Osteocyte (in vitro differentiated cells): ENCODE data around the gene E2F1. TPM values are rescaled to one million over a fixed set of nuclear protein-coding genes. Genes with fewer than 3 reads are reported as not detected.
A peak's percentile ranks its signal among the peaks of the same experiment; 100 is the strongest.

ENCODE experiments used
- DNase-seq: peaks from one replicate; pipeline ENCODE4 v3.0.0; 2021; ENCODE audit warnings: mixed read lengths; ENCODE audit not compliant: unreplicated experiment; ENCODE audit errors: extremely low spot score
- H3K27ac Mint-ChIP-seq: one replicate; pipeline ENCODE4 v1.8.0; 2021; ENCODE audit warnings: mild to moderate bottlenecking, mixed read lengths; ENCODE audit not compliant: unreplicated experiment
- H3K27me3 Mint-ChIP-seq: one replicate; pipeline ENCODE4 v1.8.0; 2021; ENCODE audit warnings: mixed read lengths; ENCODE audit not compliant: unreplicated experiment
- H3K36me3 Mint-ChIP-seq: one replicate; pipeline ENCODE4 v1.8.0; 2021; ENCODE audit warnings: mixed read lengths; ENCODE audit not compliant: unreplicated experiment
- H3K4me1 Mint-ChIP-seq: one replicate; pipeline ENCODE4 v1.8.0; 2021; ENCODE audit warnings: mixed read lengths; ENCODE audit not compliant: unreplicated experiment
- H3K4me3 Mint-ChIP-seq: one replicate; pipeline ENCODE4 v1.8.0; 2021; ENCODE audit warnings: mild to moderate bottlenecking, moderate library complexity, mixed read lengths; ENCODE audit not compliant: unreplicated experiment
- H3K9me3 Mint-ChIP-seq: one replicate; pipeline ENCODE4 v1.8.0; 2021; ENCODE audit warnings: mixed read lengths; ENCODE audit not compliant: unreplicated experiment
- total RNA-seq: library from RNA; stranded (reverse); gene quantifications from 2 replicates; pipeline ENCODE4 v1.2.1, GENCODE V29; 2021
- TF ChIP-seq, protein P1 (sequence below): fragments of 200-600 bp; sonication (generic); IDR thresholded peaks from 2 replicates; pipeline ENCODE4 v1.5.0; 2021; ENCODE audit warnings: antibody characterized with exemption, mild to moderate bottlenecking, moderate library complexity

E2F1 gene
- total RNA-seq, 1 donor from 2014 or later: 6.3 TPM

DNA sequence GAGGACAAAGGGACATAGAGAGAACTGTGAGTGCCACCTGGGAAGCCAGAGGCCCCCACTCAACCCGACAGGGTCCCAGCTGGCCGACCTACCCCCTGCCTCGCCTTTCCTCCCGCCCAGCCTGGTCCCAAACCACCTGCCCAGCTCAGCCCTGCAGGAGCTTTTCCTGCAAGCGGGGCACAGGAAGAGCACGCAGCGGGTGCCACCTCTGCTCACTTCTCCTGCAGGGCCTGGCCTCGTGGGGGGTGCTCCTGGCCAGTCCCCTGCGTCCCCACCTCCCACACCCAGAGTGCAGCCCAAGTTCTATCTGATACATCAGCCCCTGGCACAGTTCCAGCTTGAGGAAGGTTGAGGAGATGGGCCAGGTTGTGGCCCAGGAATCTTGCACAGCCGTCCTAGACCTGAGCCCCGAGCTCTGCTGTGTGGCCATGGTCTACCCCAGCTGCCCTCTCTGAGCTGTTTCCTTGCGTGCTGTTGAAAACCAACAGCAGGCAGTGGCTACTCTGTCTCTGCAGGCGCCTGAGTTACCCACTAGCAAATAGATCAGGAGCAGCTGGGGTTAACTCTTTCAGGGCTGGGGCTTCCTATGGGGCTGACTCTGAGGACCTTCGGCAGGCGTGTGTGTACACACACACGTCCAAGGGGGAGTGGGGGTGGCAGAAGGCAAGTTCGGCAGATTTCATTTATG is 13.6 kb downstream of the E2F1 start:
- H3K9me3 Mint-ChIP-seq: no peaks in the 10 kb centered on the region
- TF ChIP-seq, protein P1, sequence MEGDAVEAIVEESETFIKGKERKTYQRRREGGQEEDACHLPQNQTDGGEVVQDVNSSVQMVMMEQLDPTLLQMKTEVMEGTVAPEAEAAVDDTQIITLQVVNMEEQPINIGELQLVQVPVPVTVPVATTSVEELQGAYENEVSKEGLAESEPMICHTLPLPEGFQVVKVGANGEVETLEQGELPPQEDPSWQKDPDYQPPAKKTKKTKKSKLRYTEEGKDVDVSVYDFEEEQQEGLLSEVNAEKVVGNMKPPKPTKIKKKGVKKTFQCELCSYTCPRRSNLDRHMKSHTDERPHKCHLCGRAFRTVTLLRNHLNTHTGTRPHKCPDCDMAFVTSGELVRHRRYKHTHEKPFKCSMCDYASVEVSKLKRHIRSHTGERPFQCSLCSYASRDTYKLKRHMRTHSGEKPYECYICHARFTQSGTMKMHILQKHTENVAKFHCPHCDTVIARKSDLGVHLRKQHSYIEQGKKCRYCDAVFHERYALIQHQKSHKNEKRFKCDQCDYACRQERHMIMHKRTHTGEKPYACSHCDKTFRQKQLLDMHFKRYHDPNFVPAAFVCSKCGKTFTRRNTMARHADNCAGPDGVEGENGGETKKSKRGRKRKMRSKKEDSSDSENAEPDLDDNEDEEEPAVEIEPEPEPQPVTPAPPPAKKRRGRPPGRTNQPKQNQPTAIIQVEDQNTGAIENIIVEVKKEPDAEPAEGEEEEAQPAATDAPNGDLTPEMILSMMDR: no peak
- DNase-seq: no peak
- H3K27ac Mint-ChIP-seq: peak overlapping the region; percentile 71
- peaks cover 34% of the 10 kb centered on the region for H3K4me1 Mint-ChIP-seq
- no peaks in the 10 kb centered on the region for H3K36me3 Mint-ChIP-seq
- H3K27me3 Mint-ChIP-seq: no peaks in the 10 kb centered on the region
- H3K4me3 Mint-ChIP-seq: peak overlapping the region; percentile 86

DNA sequence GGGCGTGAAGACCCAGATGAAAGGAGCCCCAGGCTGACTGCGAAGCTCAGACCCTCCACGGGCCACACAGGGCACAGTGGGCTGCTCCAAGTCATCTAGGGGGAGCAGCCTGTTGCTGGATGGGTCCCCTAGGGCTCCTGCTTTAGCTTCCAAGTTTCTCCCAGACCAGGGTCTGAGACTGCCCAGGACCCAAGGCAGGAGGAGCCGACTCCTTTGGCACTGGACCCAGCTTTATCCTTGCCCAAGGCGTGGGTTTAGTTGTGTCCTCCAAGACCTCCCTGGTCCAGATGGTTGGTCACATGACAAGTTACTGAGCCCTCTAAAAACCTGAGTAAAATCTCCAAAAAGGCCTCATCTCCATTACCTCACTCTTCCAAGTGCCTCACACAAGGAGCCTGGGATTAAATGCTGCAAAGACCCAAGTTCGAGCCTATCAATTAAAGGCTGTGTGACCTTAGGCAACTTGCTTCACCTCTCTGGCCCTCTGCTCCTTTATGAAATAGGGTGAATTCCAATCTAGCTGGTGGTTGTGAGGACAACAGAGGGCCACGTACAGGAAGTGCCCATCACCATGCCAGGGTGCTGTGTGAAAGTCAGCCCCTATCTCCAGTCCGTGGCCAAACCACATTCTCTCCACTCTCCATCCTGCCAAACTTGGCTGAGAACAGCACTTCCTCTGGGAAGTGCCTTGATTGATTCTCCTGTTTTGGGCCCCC is 14.5 kb downstream of the E2F1 start:
- no peaks in the 10 kb centered on the region for H3K27me3 Mint-ChIP-seq
- no peak for DNase-seq
- H3K9me3 Mint-ChIP-seq: no peaks in the 10 kb centered on the region
- peak overlapping the region; percentile 13 for H3K27ac Mint-ChIP-seq
- TF ChIP-seq, protein P1: no peak
- H3K4me1 Mint-ChIP-seq: peaks cover 34% of the 10 kb centered on the region
- H3K4me3 Mint-ChIP-seq: no peak overlapping the region
- H3K36me3 Mint-ChIP-seq: no peaks in the 10 kb centered on the region

DNA sequence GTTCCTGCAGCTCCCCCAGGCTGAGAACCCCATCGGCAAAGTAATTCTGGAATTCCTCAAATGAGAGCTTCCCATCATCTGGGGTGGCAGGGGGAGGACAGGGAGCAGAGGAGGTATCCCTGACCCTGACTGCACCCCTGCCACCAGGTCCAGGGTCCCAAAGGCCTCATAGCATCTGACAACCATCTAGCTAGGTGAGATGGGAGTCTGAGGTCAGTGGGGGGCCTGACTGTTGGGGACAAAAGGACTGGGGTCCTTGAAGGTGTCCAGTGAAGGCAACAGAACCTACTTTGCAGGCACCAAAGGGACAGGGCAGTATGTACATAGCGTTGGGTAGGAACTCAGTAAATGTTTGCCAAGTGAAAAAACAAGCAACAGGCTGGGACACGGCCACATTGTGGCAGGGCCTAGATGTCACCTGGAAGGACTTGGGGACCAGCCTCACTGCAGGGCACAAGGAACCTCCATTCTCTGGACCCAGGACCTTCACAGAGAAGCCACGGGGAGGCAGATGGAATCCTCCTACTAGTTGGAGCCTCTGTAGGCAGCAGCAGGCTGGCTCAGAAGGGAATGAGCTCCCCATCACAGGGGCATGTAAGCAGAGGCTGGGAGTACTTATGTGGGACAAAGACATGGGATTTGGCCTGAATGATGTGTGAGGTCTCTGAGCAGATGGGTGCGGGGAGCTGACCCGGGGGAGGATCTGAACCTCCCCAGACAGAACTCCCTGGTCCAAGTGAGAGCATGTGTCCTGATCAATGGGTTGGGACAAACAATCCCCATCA is 15.3 kb downstream of the E2F1 start:
- Mint-ChIP-seq H3K9me3 (no peaks in the 10 kb centered on the region), H3K4me1 (peaks cover 39% of the 10 kb centered on the region), H3K36me3 (no peaks in the 10 kb centered on the region), H3K27ac (no peak overlapping the region), H3K27me3 (no peaks in the 10 kb centered on the region), H3K4me3 (no peak overlapping the region)
- DNase-seq: no peak
- TF ChIP-seq, protein P1: no peak

DNA sequence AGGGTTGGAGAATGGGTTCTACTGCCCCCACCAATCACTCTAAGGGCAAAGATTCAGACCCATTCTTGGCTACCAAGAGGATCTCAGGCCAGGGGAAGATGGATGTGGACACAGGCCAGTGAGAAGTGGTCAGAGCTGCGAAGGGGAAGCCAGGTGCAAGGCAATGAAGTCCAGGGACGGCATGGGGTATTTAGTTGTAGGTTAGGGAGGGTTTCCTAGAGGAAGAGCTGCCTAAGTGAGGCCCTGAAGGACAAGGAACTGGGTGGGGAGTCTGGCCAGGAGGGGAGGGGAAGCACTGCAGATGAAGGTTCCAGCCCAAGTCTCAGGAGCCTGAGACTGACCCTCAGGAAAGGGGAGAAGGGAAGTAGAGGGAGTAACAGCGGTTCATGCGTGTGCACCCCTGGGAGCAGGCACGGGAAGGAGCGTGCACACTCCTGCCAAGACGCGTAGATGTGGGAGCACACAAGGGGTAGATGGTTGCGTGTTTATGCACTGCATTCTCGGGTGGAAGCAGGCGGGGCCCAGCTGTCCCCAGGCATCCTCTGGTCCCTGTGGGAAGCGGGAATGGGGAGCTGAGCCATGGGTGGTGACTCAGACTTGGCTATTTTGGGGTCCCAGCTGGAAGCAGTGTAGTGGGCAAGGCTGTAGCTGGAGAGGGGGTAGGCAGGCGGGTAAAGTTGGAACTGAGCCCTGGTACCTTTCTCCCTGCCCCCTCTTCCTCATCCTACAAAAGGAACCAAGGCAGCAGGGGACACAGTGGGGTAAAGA is 16.1 kb downstream of the E2F1 start:
- TF ChIP-seq, protein P1: no peak
- H3K27me3 Mint-ChIP-seq: no peaks in the 10 kb centered on the region
- H3K36me3 Mint-ChIP-seq: no peaks in the 10 kb centered on the region
- peak overlapping the region; percentile 27 for H3K27ac Mint-ChIP-seq
- no peak for DNase-seq
- no peaks in the 10 kb centered on the region for H3K9me3 Mint-ChIP-seq
- no peak overlapping the region for H3K4me3 Mint-ChIP-seq
- peaks cover 31% of the 10 kb centered on the region for H3K4me1 Mint-ChIP-seq
